H9 (cell line): ENCODE results near the gene RNU6-1. TPM values are rescaled to one million over a fixed set of nuclear protein-coding genes. Genes with fewer than 3 reads are reported as not detected.

Experiments used
- DNase-seq: peaks from one replicate; pipeline ENCODE4 v3.0.0-alpha.2; 2017
- H2AFZ ChIP-seq: one replicate; pipeline ENCODE4 v1.6.1; 2013; ENCODE audit warnings: mild to moderate bottlenecking, low read length, control low read depth, moderate library complexity
- H2AK5ac ChIP-seq: 2 replicates; pipeline ENCODE4 v1.6.1; 2013; ENCODE audit warnings: low read length, control low read depth, mixed read lengths; ENCODE audit not compliant: insufficient read length
- H2BK120ac ChIP-seq: one replicate; pipeline ENCODE4 v1.6.1; 2013; ENCODE audit warnings: low read depth, mild to moderate bottlenecking, low read length, control low read depth, inconsistent platforms; ENCODE audit not compliant: poor library complexity, severe bottlenecking
- H2BK12ac ChIP-seq: 2 replicates; pipeline ENCODE4 v1.6.1; 2013; ENCODE audit warnings: low read length, control low read depth, mixed read lengths, low read depth; ENCODE audit not compliant: insufficient read length
- H2BK15ac ChIP-seq: 2 replicates; pipeline ENCODE4 v1.6.1; 2013; ENCODE audit warnings: low read depth, low read length, control low read depth
- H2BK20ac ChIP-seq: one replicate; pipeline ENCODE4 v1.6.1; 2013; ENCODE audit warnings: low read depth, mild to moderate bottlenecking, low read length, control low read depth, inconsistent platforms; ENCODE audit not compliant: poor library complexity, severe bottlenecking
- H2BK5ac ChIP-seq: 2 replicates; pipeline ENCODE4 v1.6.1; 2013; ENCODE audit warnings: low read length, control low read depth, mixed read lengths; ENCODE audit not compliant: insufficient read length
- H3K14ac ChIP-seq: 2 replicates; pipeline ENCODE4 v1.6.1; 2013; ENCODE audit warnings: low read length, control low read depth; ENCODE audit not compliant: insufficient read depth
- H3K18ac ChIP-seq: 2 replicates; pipeline ENCODE4 v1.6.1; 2013; ENCODE audit warnings: low read depth, mild to moderate bottlenecking, mixed read lengths, low read length, control low read depth; ENCODE audit not compliant: insufficient read length
- H3K23ac ChIP-seq: 2 replicates; pipeline ENCODE4 v1.6.1; 2013; ENCODE audit warnings: low read length, control low read depth, mixed read lengths, low read depth; ENCODE audit not compliant: insufficient read length
- H3K23me2 ChIP-seq: 2 replicates; pipeline ENCODE4 v1.6.1; 2013; ENCODE audit warnings: low read depth, mild to moderate bottlenecking, mixed read lengths, low read length, control low read depth; ENCODE audit not compliant: insufficient read length, poor library complexity, severe bottlenecking
- H3K27ac ChIP-seq: 2 replicates; pipeline ENCODE4 v1.5.1; 2013; ENCODE audit warnings: low read length, control low read depth, mixed read lengths, low read depth; ENCODE audit not compliant: insufficient read length
- H3K27me3 ChIP-seq: 2 replicates; pipeline ENCODE4 v1.6.1; 2013; ENCODE audit warnings: low read length, control low read depth, inconsistent platforms; ENCODE audit not compliant: insufficient read depth
- H3K4ac ChIP-seq: 2 replicates; pipeline ENCODE4 v1.6.1; 2013; ENCODE audit warnings: low read depth, mild to moderate bottlenecking, control low read depth, inconsistent platforms, low read length, moderate library complexity
- H3K4me1 ChIP-seq: 2 replicates; pipeline ENCODE4 v1.6.1; 2013; ENCODE audit warnings: low read length, control low read depth, inconsistent platforms; ENCODE audit not compliant: insufficient read depth
- H3K4me2 ChIP-seq: 2 replicates; pipeline ENCODE4 v1.6.1; 2013; ENCODE audit warnings: low read length, control low read depth, mixed read lengths; ENCODE audit not compliant: insufficient read length, insufficient read depth
- H3K56ac ChIP-seq: 2 replicates; pipeline ENCODE4 v1.6.1; 2013; ENCODE audit warnings: low read depth, mild to moderate bottlenecking, mixed read lengths, low read length, control low read depth; ENCODE audit not compliant: insufficient read length
- H3K79me1 ChIP-seq: 2 replicates; pipeline ENCODE4 v1.6.1; 2013; ENCODE audit warnings: low read depth, mild to moderate bottlenecking, moderate library complexity, low read length, control low read depth, inconsistent platforms; ENCODE audit not compliant: insufficient read depth, poor library complexity, severe bottlenecking
- H3K79me2 ChIP-seq: 2 replicates; pipeline ENCODE4 v1.6.1; 2013; ENCODE audit warnings: low read length, control low read depth, inconsistent platforms; ENCODE audit not compliant: insufficient read depth
- H3K9ac ChIP-seq: 2 replicates; pipeline ENCODE4 v1.6.1; 2013; ENCODE audit warnings: low read length, control low read depth, mixed read lengths; ENCODE audit not compliant: insufficient read length; ENCODE audit errors: extremely low read depth
- H3K9me3 ChIP-seq: one replicate; pipeline ENCODE4 v1.6.1; 2013; ENCODE audit warnings: low read depth, low read length, inconsistent platforms; ENCODE audit not compliant: control insufficient read depth
- H3T11ph ChIP-seq: one replicate; pipeline ENCODE4 v1.6.1; 2013; ENCODE audit warnings: mild to moderate bottlenecking, low read length, control low read depth, inconsistent platforms
- H4K20me1 ChIP-seq: one replicate; pipeline ENCODE4 v1.6.1; 2013; ENCODE audit not compliant: control insufficient read depth, insufficient read length, insufficient read depth
- H4K5ac ChIP-seq: 2 replicates; pipeline ENCODE4 v1.6.1; 2013; ENCODE audit warnings: low read depth, mild to moderate bottlenecking, mixed read lengths, low read length, control low read depth; ENCODE audit not compliant: insufficient read length
- H4K8ac ChIP-seq: replicated peaks from 2 replicates; pipeline ENCODE4 v1.6.1; 2013; ENCODE audit warnings: low read length, control low read depth, mixed read lengths, low read depth; ENCODE audit not compliant: insufficient read length
- H4K91ac ChIP-seq: 2 replicates; pipeline ENCODE4 v1.6.1; 2013; ENCODE audit warnings: low read depth, mild to moderate bottlenecking, moderate library complexity, mixed read lengths, low read length, control low read depth; ENCODE audit not compliant: insufficient read length
- H3K27ac Mint-ChIP-seq, 3 experiments: 2 replicates in 2 of 3; 3 replicates in 1 of 3; pipeline ENCODE4 v1.8.0; 2020 to 2021; ENCODE audit warnings: mixed read lengths in 3 of 3, mild to moderate bottlenecking in 1 of 3, moderate library complexity in 1 of 3
- H3K27me3 Mint-ChIP-seq: 2 replicates; pipeline ENCODE4 v1.8.0; 2021; ENCODE audit warnings: low read depth, mild to moderate bottlenecking, moderate library complexity, mixed read lengths
- H3K36me3 Mint-ChIP-seq, 3 experiments: 2 replicates in 2 of 3; 3 replicates in 1 of 3; pipeline ENCODE4 v1.8.0; 2020 to 2021; ENCODE audit warnings: low read depth in 3 of 3, mixed read lengths in 3 of 3; ENCODE audit not compliant: insufficient read depth in 1 of 3
- H3K4me1 Mint-ChIP-seq, 2 experiments: 2 replicates each; pipeline ENCODE4 v1.8.0; 2020; ENCODE audit warnings: mixed read lengths in 2 of 2
- H3K4me3 Mint-ChIP-seq, 2 experiments: 2 replicates in 1 of 2; 3 replicates in 1 of 2; pipeline ENCODE4 v1.8.0; 2020 to 2021; ENCODE audit warnings: mild to moderate bottlenecking in 2 of 2, mixed read lengths in 2 of 2, moderate library complexity in 1 of 2
- H3K9me3 Mint-ChIP-seq, 2 experiments: 2 replicates in 1 of 2; 3 replicates in 1 of 2; pipeline ENCODE4 v1.8.0; 2020; ENCODE audit warnings: mild to moderate bottlenecking in 2 of 2, mixed read lengths in 2 of 2, moderate library complexity in 1 of 2
- WGBS: extraction: QIAGEN DNeasy Blood & Tissue Kit; methylation state at CpG from one replicate; pipeline ENCODE4 v1.1.7; 2013; ENCODE audit warnings: missing lambda C conversion rate, low lambda C conversion rate, mixed read lengths; ENCODE audit not compliant: insufficient read length; ENCODE audit errors: extremely low coverage; 5-methylcytosine and 5-hydroxymethylcytosine counted together
- total RNA-seq: library from RNA; stranded (reverse); gene quantifications from 2 replicates; pipeline ENCODE4 v1.2.1, GENCODE V29; 2021
- TF ChIP-seq, protein P1 (sequence below): fragments of 200-600 bp; sonication (generic); conservative IDR thresholded peaks from 3 replicates; pipeline ENCODE4 v1.8.0; 2021; ENCODE audit warnings: antibody characterized with exemption, mild to moderate bottlenecking

RNU6-1 gene
- total RNA-seq, 1 experiment from 2014 or later, result not detected

DNA sequence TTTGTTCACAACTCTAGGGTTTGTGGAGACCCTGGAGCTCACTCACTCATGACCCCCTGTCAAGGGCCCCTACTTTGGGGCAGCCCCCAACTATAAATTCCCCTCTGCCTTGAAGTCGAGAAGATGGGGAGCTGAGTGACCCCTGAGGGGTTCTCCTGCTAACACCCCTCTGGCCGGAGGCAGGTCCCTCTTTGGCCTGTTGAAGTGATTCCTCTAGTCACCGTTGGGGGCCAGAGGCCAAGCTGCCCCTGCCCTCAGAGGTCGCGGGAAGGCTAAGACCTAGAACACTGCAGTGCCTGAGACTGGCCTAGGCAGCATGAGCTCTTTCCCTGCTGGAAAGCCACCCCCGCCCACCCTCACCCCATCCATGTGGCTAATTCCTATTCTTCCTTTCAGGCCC, 30.0 kb downstream of the RNU6-1 start:
- WGBS, result no CpG with 5 or more reads among the region's 6 CpGs
- H3K23ac ChIP-seq, result no peak overlapping the region
- no peaks in the 10 kb centered on the region for H4K20me1 ChIP-seq
- H3K36me3 Mint-ChIP-seq, result no peaks in the 10 kb centered on the region
- H4K91ac ChIP-seq, result no peak overlapping the region
- no peaks in the 10 kb centered on the region; the same call in 1 of the 2 replicates for H3K4me1 ChIP-seq
- H2BK120ac ChIP-seq, result no peak overlapping the region
- H3K27me3 ChIP-seq, result no peaks in the 10 kb centered on the region
- no peak overlapping the region for H2BK20ac ChIP-seq
- no peaks in the 10 kb centered on the region for H3K9me3 ChIP-seq
- DNase-seq, result peak; percentile 23
- H3K18ac ChIP-seq, result no peak overlapping the region
- no peak overlapping the region for H3K4me3 Mint-ChIP-seq
- TF ChIP-seq, protein P1, sequence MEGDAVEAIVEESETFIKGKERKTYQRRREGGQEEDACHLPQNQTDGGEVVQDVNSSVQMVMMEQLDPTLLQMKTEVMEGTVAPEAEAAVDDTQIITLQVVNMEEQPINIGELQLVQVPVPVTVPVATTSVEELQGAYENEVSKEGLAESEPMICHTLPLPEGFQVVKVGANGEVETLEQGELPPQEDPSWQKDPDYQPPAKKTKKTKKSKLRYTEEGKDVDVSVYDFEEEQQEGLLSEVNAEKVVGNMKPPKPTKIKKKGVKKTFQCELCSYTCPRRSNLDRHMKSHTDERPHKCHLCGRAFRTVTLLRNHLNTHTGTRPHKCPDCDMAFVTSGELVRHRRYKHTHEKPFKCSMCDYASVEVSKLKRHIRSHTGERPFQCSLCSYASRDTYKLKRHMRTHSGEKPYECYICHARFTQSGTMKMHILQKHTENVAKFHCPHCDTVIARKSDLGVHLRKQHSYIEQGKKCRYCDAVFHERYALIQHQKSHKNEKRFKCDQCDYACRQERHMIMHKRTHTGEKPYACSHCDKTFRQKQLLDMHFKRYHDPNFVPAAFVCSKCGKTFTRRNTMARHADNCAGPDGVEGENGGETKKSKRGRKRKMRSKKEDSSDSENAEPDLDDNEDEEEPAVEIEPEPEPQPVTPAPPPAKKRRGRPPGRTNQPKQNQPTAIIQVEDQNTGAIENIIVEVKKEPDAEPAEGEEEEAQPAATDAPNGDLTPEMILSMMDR, result no peak
- H2BK5ac ChIP-seq, result no peak overlapping the region
- no peak overlapping the region for H3K27ac ChIP-seq
- H3K23me2 ChIP-seq, result no peaks in the 10 kb centered on the region
- H3K56ac ChIP-seq, result no peak overlapping the region
- H2AK5ac ChIP-seq, result no peak overlapping the region
- H4K8ac ChIP-seq, result no peak overlapping the region
- no peak overlapping the region for H3K4ac ChIP-seq
- H3K27ac Mint-ChIP-seq, result no peak overlapping the region
- H3K27me3 Mint-ChIP-seq, result peaks cover 7% of the 10 kb centered on the region
- H3K79me1 ChIP-seq, result no peaks in the 10 kb centered on the region
- H3K4me2 ChIP-seq, result no peak overlapping the region
- H3K14ac ChIP-seq, result no peak overlapping the region
- peaks cover 13 to 31% of the 10 kb centered on the region in 2 experiments; a peak in 3 of 4 replicates for H3K4me1 Mint-ChIP-seq
- H3K9me3 Mint-ChIP-seq, result no peaks in the 10 kb centered on the region
- H2BK15ac ChIP-seq, result no peak overlapping the region
- no peak overlapping the region for H3K9ac ChIP-seq
- H4K5ac ChIP-seq, result no peak overlapping the region
- no peak overlapping the region for H3T11ph ChIP-seq
- H2AFZ ChIP-seq, result no peak overlapping the region
- no peaks in the 10 kb centered on the region for H3K79me2 ChIP-seq
- H2BK12ac ChIP-seq, result no peak overlapping the region
